HG03575 (cell line): ENCODE data around the gene DPY19L1.
"Not testable (repeated sequence)": the region's sequence is repeated elsewhere in the genome, so short reads cannot be mapped to it uniquely, and the experiment has no call there.

Experiments
- ATAC-seq: cut with Tn5 transposase; IDR thresholded peaks from one replicate; pipeline ENCODE4 v1.9.1; 2021; ENCODE audit not compliant: unreplicated experiment, insufficient number of reproducible peaks, low FRiP score; ENCODE audit errors: extremely low read depth

Gene DPY19L1

GRCh38 chr7:34998335-34998734 is 39.0 kb downstream of the DPY19L1 start:
- not testable (repeated sequence) for ATAC-seq

- ATAC-seq = not testable (repeated sequence)
Measured at GRCh38 chr7:34996423-34997090, 40.7 kb downstream of the DPY19L1 start.

GRCh38 chr7:34995757-34996156 is 41.5 kb downstream of the DPY19L1 start:
- ATAC-seq = no peak

- peak; percentile 70 for ATAC-seq
Measured at GRCh38 chr7:34991938-34992840, 45.1 kb downstream of the DPY19L1 start.

GRCh38 chr7:34988442-34989125 is 48.7 kb downstream of the DPY19L1 start:
- not testable (repeated sequence) for ATAC-seq

- ATAC-seq = not testable (repeated sequence)
Measured at GRCh38 chr7:34985155-34985554, 52.1 kb downstream of the DPY19L1 start.

GRCh38 chr7:34984140-34984539 is 53.1 kb downstream of the DPY19L1 start:
- ATAC-seq = not testable (repeated sequence)

GRCh38 chr7:34982371-34983019 is 54.8 kb downstream of the DPY19L1 start:
- ATAC-seq = no peak

GRCh38 chr7:34979124-34979523 is 58.2 kb downstream of the DPY19L1 start:
- not testable (repeated sequence) for ATAC-seq

GRCh38 chr7:34973400-34973760 is 63.9 kb downstream of the DPY19L1 start:
- ATAC-seq = no peak

- ATAC-seq = not testable (repeated sequence)
Measured at GRCh38 chr7:34972739-34973399, 64.4 kb downstream of the DPY19L1 start.

- ATAC-seq = not testable (repeated sequence)
Measured at GRCh38 chr7:34967818-34968217, 69.5 kb downstream of the DPY19L1 start.

GRCh38 chr7:34966504-34966903 is 70.8 kb downstream of the DPY19L1 start:
- not testable (repeated sequence) for ATAC-seq

- no peak for ATAC-seq
Measured at GRCh38 chr7:34958021-34958420, 79.3 kb downstream of the DPY19L1 start.

GRCh38 chr7:34952822-34953221 is 84.5 kb downstream of the DPY19L1 start:
- no peak for ATAC-seq

GRCh38 chr7:34949361-34949760 is 87.9 kb downstream of the DPY19L1 start:
- ATAC-seq = no peak

- ATAC-seq = not testable (repeated sequence)
Measured at GRCh38 chr7:34947427-34947826, 89.9 kb downstream of the DPY19L1 start.

GRCh38 chr7:34946486-34946885 is 90.8 kb downstream of the DPY19L1 start:
- ATAC-seq = no peak
